ENCODE results near the gene METTL27. TPM values are rescaled to one million over a fixed set of nuclear protein-coding genes. Genes with fewer than 3 reads are reported as not detected.

Gene METTL27
- total RNA-seq, 4 donors from 2014 or later = 2.6 to 29.5 (median 5.1) TPM

- intact Hi-C loops (cut with DNase I; ENCODE audit: low total_unique reads) (no loop called here), in situ Hi-C loops (cut with MboI; ENCODE audit: low pct_ligation_motif_present in 1 of 4, low pct_unique_long_range_greater_than_20kb in 1 of 4, low sequenced_read_pairs in 3 of 4) (no loop called here)
- H3K27ac ChIP-seq = peak overlapping the region; percentile 87 to 98 (median 93)
- no peaks in the 10 kb centered on the region for H3K27me3 ChIP-seq
- no peak for TF ChIP-seq EP300 (IDR thresholded peaks at IDR 0.05; ENCODE audit: low read depth)
- TF ChIP-seq CTCF (IDR thresholded peaks at IDR 0.05) = no peak
- TF ChIP-seq POLR2A (IDR thresholded peaks at IDR 0.05) = peak; percentile 42
- peak in 2 of 3 donors; percentile 36 to 43 for TF ChIP-seq POLR2AphosphoS5 (IDR thresholded peaks at IDR 0.05)
- H3K4me3 ChIP-seq = peak overlapping the region in 2 of 4 donors; percentile 1 to 9
- H3K4me1 ChIP-seq = peaks cover 18 to 62% (median 47%) of the 10 kb centered on the region in 4 donors
- H3K36me3 ChIP-seq = no peaks in the 10 kb centered on the region
- WGBS, 2 donors (ENCODE audit: low coverage in 1 of 2) = 20% methylated on average over 7 of the region's 11 CpGs; no CpG with 5 or more reads in 1 of the 2 donors
- no peaks in the 10 kb centered on the region for H3K9me3 ChIP-seq
- peak; percentile 91 for DNase-seq
Observed at GRCh38 chr7:73827567-73828106, 14.7 kb downstream of the METTL27 start.

- peaks cover 18 to 75% (median 59%) of the 10 kb centered on the region in 4 donors for H3K4me1 ChIP-seq
- no peaks in the 10 kb centered on the region for H3K36me3 ChIP-seq
- TF ChIP-seq EP300 (IDR thresholded peaks at IDR 0.05; ENCODE audit: low read depth) (no peak), POLR2A (IDR thresholded peaks at IDR 0.05) (no peak), CTCF (IDR thresholded peaks at IDR 0.05) (no peak), POLR2AphosphoS5 (IDR thresholded peaks at IDR 0.05) (no peak)
- peak overlapping the region in 3 of 4 donors; percentile 43 to 98 (median 95) for H3K27ac ChIP-seq
- no peaks in the 10 kb centered on the region for H3K27me3 ChIP-seq
- intact Hi-C loops (cut with DNase I; ENCODE audit: low total_unique reads) (no loop called here), in situ Hi-C loops (cut with MboI; ENCODE audit: low pct_ligation_motif_present in 1 of 4, low pct_unique_long_range_greater_than_20kb in 1 of 4, low sequenced_read_pairs in 3 of 4) (no loop called here)
- 80 to 83% methylated on average over 2 to 9 of the region's 9 CpGs for whole genome bisulfite sequencing, 2 donors (ENCODE audit: low coverage in 1 of 2)
- H3K4me3 ChIP-seq = no peak overlapping the region
- no peaks in the 10 kb centered on the region for H3K9me3 ChIP-seq
- DNase-seq = peak; percentile 8
Observed at GRCh38 chr7:73824986-73825385, 17.3 kb downstream of the METTL27 start.

- Histone ChIP-seq H3K27ac (peak overlapping the region; percentile 84 to 95 (median 90)), H3K9me3 (no peaks in the 10 kb centered on the region), H3K4me1 (peaks cover 18 to 72% (median 54%) of the 10 kb centered on the region in 4 donors), H3K27me3 (no peaks in the 10 kb centered on the region), H3K36me3 (no peaks in the 10 kb centered on the region), H3K4me3 (no peak overlapping the region)
- no peak for TF ChIP-seq POLR2AphosphoS5 (IDR thresholded peaks at IDR 0.05)
- intact Hi-C loops (cut with DNase I; ENCODE audit: low total_unique reads) (no loop called here), in situ Hi-C loops (cut with MboI; ENCODE audit: low pct_ligation_motif_present in 1 of 4, low pct_unique_long_range_greater_than_20kb in 1 of 4, low sequenced_read_pairs in 3 of 4) (no loop called here)
- DNase-seq = peak; percentile 6
- 70 to 75% methylated on average over 2 to 11 of the region's 11 CpGs for WGBS, 2 donors (ENCODE audit: low coverage in 1 of 2)
Observed at GRCh38 chr7:73823873-73824592, 18.3 kb downstream of the METTL27 start.

GRCh38 chr7:73823257-73823656 lies 19.1 kb downstream of the METTL27 start:
- no peak for DNase-seq
- peak overlapping the region; percentile 84 to 95 (median 90) for H3K27ac ChIP-seq
- in situ Hi-C loops (cut with MboI; ENCODE audit: low pct_ligation_motif_present in 1 of 4, low pct_unique_long_range_greater_than_20kb in 1 of 4, low sequenced_read_pairs in 3 of 4) = no loop called here
- no peaks in the 10 kb centered on the region for H3K9me3 ChIP-seq
- WGBS, 2 donors (ENCODE audit: low coverage in 1 of 2) = 52 to 54% methylated on average over 3 to 5 of the region's 5 CpGs
- no peak for TF ChIP-seq EP300 (IDR thresholded peaks at IDR 0.05; ENCODE audit: low read depth)
- TF ChIP-seq CTCF (IDR thresholded peaks at IDR 0.05) = no peak
- no peak for TF ChIP-seq POLR2A (IDR thresholded peaks at IDR 0.05)
- TF ChIP-seq POLR2AphosphoS5 (IDR thresholded peaks at IDR 0.05) = no peak
- peaks cover 14 to 64% (median 46%) of the 10 kb centered on the region in 4 donors for H3K4me1 ChIP-seq
- no peak overlapping the region for H3K4me3 ChIP-seq
- no peaks in the 10 kb centered on the region for H3K36me3 ChIP-seq
- H3K27me3 ChIP-seq = no peaks in the 10 kb centered on the region
- intact Hi-C loops (cut with DNase I; ENCODE audit: low total_unique reads) = no loop called here

All from transverse colon (tissue), 4 donors.